GM18909 (cell line): ENCODE results near the gene FGF5.
"Not testable (repeated sequence)": the region's sequence is repeated elsewhere in the genome, so short reads cannot be mapped to it uniquely, and the experiment has no call there.

Experiments used
- ATAC-seq: cut with Tn5 transposase; IDR thresholded peaks from one replicate; pipeline ENCODE4 v1.9.1; 2021; ENCODE audit warnings: mild to moderate bottlenecking; ENCODE audit not compliant: unreplicated experiment, poor library complexity

FGF5 gene

DNA sequence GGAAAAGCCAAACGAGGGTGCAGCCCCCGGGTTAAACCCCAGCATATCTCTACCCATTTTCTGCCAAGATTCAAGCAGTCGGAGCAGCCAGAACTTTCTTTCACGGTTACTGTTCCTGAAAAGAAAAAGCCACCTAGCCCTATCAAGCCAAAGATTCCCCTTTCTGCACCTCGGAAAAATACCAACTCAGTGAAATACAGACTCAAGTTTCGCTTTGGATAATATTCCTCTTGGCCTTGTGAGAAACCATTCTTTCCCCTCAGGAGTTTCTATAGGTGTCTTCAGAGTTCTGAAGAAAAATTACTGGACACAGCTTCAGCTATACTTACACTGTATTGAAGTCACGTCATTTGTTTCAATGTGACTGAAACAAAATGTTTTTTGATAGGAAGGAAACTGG, 20.0 kb downstream of the FGF5 start:
- ATAC-seq, result no peak

DNA sequence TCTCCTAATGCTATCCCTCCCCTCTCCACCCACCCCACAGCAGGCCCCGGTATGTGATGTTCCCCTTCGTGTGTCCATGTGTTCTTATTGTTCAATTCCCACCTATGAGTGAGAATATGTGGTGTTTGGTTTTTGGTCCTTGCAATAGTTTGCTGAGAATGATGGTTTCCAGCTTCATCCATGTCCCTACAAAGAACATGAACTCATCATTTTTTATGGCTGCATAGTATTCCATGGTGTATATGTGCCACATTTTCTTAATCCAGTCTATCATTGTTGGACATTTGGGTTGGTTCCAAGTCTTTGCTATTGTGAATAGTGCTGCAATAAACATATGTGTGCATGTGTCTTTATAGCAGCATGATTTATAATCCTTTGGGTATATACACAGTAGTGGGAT, 24.2 kb downstream of the FGF5 start:
- not testable (repeated sequence) for ATAC-seq

DNA sequence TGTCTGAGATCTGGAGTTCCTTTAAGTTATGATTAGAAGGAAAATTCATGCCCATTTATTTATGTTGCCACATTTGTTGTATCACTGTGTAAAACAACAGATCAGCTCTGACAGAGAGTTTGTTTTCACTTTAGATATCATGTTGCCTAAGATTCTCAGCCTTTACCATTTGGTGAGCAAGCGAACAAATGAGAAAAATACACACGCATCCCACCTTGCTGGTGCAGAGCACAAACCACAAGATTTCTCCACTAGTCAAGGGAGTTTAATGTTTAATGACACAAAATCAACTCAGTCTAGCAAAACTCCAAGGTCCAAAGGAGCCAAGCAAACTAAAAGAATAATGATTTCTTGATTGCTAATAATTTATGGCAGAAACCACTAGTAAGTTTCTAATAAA, 27.7 kb downstream of the FGF5 start:
- no peak for ATAC-seq

DNA sequence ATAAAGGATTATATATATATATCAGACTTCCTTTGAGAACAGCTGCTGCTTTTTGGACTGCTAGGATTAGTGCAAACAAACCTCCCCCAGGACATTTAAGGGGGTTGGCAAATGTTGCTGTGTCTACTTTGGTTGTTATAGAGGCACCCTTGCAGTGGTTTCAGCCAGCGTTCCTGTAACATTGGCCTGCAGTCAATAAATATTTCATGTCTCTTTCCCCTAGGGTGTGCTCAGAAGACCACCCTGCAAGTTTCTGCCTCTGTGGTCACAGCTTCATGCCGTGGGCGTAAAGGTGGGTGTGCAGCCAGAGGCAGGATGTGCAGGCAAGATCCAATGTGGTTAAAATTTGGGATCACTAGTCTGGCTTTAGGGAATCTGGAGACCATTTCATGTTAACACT, 28.9 kb downstream of the FGF5 start:
- ATAC-seq, result no peak

DNA sequence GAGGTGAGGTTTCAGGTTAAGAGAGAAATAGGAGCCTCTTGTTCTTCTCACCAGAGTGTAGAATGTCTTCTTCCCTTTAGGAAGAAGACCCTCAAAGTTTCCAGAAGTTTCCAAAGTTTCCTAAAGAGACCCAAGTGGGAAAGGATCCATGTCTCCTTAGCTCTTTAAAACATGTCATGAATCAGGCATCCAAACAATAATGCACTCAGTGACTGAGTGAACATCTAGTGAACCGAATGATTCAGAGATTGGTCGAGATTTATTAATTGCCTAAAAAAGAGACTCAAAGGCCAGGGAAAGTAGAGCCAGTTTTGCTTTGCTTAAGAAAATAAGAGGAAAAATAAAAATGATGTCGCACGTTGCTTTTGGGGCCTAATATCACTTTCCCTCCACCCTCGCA, 29.4 kb downstream of the FGF5 start:
- ATAC-seq, result no peak

DNA sequence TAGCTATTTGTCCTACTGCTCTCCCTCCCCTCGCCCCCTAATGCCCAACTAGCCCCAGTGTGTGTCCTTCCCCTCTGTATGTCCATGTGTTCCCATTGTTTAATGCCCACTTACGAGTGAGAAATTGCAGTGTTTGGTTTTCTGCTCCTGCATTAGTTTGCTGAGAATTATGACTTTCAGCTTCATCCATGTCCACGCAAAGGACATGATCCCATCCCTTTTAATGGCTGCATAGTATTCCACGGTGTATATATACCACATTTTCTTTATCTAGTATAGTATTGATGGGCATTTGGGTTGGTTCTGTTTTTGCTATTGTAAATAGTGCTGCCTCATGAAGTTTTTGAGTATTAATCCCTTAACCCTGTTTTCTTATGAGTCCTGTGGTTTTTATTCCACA, 35.4 kb downstream of the FGF5 start:
- ATAC-seq, result no peak

DNA sequence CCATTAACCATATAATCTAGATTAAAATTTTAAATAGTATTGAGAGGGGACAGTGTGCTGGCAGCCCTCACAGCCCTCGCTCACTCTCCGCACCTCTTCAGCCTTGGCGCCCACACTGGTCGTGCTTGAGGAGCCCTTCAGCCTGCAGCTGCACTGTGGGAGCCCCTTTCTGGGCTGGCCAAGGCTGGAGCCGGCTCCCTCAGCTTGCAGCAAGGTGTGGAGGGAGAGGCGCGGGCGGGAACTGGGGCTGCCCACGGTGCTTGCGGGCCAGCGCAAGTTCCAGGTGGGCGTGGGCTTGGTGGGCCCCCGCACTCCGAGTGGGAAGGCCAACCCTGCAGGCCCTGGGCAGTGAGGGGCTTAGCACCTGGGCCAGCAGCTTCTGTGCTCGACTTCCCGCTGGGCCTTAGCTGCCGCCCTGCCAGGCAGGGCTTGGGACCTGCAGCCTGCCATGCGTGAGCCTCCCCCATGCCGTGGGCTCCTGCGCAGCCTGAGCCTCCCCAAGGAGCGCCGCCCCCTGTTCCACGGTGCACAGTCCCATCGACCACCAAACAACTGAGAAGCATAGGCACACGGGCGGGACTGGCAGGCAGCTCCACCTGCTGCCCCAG, 36.3 kb downstream of the FGF5 start:
- no peak for ATAC-seq

DNA sequence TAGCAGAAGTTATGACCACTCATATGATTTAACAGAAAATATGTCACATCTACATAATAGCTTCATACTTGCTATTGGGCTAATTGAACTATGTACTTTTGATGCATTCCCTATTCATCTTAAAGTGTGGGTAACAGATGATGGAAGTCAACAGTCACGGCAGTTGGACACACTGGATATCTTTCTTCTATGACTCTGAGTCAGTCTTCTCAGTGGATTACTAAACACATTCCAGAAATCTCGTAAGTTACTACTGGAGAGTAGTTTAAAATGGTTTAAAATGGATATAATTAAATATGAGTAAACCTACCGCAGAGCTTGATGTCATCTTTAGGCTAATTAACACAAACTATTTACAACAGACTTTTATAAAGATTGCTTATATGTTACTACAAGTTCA, 39.0 kb downstream of the FGF5 start:
- ATAC-seq, result no peak

DNA sequence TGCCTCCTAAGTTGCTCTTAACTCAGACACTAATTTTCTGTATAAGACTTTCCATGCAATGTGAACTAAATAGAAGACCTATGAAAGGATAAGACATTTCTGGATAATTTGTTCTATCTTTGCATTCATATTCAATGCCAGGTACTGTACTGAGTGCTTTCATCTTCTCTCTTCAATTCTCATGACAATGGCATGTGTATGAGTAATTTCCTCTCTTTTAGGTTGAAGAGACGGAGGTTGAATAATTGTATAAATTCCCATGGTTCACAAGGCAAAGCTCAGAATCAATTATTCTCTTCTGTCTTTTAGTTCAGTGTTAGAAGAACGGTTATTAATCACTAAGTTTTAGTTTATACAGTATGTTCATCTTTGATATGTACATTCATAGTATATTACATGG, 39.8 kb downstream of the FGF5 start:
- ATAC-seq, result no peak

DNA sequence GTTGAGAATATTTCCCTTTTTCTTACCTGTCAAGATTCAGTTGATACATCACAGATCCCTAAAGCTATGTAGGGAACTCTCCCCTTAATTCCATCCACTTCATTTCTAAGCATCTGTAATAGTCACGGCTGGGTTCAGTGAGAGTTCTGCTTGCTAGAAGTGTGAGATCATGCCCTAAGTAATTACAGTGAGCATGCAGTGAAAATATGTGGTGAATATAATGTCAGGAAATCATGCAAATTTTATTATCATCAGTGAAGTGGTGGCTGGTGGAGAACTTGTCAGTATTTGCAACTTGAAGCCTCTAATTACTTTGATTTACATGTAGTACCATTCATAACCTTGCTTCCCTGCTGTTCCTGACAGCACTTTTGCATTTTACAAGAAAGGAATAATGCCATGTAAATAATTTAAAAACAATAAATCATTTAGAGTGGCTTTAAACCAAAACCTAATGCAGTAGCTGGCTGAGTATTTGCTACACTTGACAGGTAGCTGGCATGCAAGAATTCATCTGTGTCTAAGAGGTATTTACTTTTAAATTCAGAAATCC, 40.8 kb downstream of the FGF5 start:
- no peak for ATAC-seq

DNA sequence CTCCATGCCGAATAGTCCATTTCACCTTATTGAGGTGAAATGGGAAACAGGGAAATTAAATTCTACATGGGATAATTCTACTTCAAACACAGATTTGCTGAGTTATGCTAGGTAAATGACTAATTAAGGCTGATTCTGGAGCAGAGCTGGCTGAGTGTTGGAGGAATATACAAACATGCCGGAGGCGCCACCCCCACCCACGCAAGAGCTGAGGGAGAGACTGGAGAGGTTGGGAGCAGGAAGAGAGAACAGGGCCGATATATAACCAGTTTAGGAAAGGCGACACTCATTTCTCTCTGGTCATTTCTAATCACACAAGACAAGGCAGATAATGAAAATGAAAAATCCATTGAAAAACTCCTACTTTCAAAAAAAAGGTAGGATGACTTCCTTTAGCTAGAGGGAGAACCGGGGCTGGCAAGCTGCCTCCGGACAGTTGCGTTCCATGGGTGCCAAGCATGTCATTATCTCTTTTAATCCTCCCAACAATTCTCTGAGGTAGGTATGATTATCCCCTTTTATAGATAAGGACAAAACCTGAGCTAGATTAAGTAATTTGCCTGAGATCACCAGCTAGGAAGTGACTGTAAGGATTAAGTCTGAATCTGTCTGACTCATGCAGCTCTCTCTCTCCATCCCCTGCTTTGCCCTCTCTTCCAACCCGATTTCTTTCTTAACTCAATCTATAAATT, 41.5 kb downstream of the FGF5 start:
- no peak for ATAC-seq

DNA sequence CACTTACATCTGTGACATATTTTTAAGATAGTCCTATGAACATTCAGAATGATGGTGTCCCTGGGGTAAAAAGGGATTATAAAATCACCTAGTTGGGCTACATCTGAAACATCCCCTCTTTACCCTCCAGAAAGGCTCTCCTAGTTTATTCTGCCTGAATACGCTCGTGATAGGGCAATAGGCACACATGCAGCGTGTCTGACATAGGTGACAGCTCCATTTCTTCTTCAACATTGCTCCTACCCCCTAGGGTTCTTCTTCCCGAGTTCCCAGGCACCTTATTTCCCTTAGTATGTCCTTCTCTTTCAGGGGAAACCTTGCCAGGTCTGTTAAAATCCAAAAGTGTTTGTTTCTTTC, 42.0 kb downstream of the FGF5 start:
- ATAC-seq, result no peak

DNA sequence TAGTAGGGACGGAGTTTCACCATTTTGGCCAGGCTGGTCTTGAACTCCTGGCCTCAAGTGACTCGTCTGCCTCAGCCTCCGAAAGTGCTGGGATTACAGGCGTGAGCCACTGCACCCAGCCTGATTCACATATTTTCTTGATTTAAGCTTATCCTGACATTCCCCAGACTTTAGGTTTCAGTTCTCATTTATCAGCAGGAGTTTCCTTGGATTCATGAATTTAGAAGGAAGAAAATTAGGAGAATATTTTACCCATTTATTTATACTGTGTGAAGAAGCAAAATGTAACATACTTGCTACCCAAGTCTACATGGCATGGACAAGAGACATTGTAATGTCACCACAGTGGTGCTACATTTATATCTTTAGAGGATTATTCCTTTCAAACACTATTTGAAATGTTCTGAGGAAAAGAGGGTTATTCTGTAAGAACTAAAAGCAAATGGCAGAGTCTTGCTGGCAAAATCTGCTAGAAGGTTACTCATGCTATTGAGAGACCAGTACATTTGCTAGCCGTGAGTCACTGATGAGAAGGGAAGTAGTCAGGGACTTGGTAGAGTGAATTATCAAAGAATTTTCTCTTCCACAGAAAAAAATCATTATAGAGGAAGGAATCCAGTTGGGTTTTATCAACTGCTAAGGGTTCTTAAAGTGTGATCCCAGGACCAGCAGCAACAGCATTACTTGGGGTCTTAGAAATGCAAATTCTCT, 43.0 kb downstream of the FGF5 start:
- no peak for ATAC-seq

DNA sequence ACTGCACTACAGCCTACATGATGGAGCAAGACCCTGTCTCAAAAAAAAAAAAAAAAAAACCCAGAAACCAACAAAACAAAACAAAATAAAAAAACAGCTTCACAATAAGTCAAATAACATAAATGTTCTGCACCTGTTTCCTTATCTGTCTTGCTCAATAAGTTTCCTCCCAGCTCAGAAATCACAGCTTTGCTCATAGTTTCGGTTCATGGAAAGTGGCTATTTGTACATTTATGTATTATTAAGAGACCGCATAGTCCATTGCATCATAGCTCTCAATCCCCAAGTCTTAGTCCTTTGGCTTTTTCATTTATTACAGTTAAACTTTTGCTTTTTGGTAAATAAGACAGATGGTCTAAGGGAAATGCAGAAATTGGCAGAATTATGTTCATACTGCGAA, 44.7 kb downstream of the FGF5 start:
- ATAC-seq, result no peak

DNA sequence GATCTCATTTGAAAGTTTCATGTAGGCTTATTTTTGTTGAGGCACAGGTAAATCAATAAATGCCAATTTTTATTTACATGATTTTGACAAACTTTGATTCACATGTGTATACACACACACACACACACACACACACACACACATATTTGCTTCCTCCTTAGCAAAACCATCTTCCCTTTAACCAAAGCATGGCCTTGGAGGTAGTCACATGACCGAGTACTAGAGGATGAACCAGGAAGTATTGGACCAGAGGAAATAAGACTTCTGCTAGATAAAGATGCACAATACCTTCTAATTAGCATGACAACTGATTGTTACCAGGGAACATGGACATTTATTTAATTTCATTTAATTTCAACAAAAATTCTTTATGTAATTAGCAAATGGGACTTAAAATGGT, 45.7 kb downstream of the FGF5 start:
- no peak for ATAC-seq

DNA sequence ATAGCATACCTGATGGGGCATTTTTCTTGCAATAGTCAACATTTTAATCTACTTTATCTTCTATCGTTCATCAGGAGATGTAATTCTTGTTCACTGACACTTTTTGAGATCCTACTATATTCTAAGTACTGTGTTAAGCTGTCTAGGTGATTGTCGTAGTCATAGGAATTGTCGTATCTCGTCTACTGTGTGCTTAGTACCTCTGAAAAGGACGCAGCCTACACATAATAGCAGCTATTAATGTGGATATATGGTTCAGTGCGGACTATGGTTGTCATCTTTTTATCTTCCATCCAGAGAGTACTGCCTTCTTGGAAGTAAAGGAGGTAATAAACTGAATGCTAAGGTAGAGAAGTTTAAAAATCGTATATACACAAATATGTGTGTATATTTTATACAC, 47.2 kb downstream of the FGF5 start:
- ATAC-seq, result no peak

DNA sequence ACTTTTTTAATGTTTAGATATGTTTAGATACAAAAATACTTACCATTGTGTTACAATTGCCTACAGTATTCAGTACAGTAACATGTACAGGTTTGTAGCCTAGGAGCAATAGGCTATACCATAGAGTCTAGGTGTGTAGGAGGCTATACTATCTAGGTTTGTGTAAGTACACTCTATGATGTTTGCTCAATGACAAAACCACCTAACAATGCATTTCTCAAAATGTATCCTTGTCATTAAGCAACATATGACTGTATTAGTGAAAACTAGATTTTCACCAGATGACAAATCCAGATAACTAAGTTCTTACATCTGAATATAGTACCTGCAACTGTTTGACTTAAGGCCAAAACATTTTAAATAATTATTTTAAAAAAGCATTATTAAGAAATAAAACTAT, 49.4 kb downstream of the FGF5 start:
- not testable (repeated sequence) for ATAC-seq

DNA sequence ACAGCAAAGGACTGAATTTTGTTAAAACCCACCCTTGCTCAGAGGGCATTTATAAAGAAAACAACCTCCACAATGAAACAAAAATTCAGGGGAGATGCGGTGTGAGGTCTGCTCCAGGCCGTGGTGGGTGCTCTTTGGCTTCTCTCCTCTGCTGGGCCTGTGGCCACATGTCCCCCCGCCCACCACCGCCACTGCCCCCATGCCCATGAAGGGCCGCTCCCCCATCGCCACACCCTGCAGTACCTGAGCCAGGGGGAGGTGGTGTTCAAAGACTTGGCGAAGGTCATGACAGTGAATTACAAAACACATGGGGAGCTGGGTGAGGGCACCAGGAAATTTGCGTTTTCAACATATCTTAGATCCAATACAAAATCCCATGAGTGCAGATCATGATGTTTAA, 54.9 kb downstream of the FGF5 start:
- no peak for ATAC-seq

DNA sequence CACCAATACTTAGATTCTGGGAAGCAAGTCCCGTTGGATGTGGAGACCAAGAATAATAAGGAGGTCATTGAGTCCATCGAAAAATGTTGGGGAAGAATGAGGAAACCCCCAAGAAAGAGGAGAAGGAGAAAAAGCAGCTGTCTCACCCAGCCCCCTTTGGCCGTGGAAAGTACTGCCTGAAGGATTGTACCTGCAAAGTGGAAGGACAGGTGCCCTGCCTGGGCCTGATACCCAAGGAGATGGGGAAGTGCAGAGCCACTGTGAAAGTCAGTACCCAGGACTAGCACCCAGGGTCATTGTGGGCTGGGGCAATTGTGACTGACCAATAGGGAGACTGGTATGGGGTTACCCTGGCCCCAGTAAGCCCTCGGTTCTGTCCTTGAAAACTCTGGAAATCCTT, 55.3 kb downstream of the FGF5 start:
- no peak for ATAC-seq

DNA sequence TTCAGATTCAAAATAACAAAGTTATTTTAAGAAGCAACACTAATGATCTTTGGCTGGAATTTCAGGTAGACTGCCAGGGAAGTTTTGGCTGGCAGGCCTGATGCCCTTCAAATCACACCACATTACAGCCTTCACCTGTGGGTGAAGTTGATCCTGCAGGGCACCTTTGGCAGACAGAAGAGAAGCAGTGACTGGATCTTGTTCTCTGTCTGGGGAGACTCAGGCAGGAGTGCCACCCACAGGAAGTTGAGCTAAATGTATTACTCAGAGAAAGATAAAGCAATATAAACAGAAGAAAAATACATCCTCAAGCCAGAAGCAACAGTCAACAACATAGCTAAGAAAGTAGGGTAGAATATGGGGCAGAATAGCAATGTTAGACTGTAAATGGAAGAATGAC, 56.3 kb downstream of the FGF5 start:
- ATAC-seq, result no peak

DNA sequence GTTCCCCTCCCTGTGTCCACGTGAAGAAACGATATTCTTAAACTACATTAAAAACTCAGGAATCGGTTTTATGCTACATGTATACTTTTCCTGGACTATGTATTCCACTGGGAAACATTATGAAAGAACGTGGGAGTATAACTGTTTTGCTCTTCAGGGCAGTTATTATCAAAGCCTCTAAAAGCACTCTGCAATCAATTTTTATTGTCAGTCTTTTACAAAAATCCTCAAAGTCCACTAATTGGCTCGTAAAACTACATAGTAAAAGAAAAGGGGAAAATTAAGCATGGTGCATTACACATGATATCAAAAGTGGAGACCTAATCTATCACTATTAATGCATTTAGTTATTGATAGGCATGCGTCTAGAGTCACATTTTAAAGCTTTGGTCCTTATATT, 57.7 kb downstream of the FGF5 start:
- no peak for ATAC-seq

DNA sequence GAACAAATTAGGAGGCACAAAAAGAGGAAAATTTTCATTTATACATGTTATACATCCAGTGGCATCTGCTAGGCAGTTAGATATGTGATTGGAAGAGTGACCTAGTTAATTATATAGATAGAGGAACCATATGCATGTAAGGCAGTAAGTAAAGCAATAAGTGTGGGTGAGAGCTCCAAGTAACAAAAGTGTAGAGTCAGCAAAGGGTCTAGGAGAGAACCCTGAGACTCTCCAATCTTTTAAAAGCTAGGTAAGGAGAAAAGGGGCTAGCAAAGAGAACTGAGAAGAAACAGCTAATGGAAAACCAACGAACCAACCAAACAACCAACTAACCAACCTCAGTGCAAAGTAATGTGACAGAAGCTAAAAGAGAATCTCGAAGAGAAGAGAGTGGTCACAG, 65.2 kb downstream of the FGF5 start:
- ATAC-seq, result no peak
